ENCODE data around the gene RNF152. TPM values are rescaled to one million over a fixed set of nuclear protein-coding genes. Genes with fewer than 3 reads are reported as not detected.

RNF152 gene
- total and polyA plus RNA-seq, 2 of the 13 experiments (the other 11 are each of a cell fraction or from before 2014, with no cell fraction given): 0.04 TPM; not detected in 1

DNA sequence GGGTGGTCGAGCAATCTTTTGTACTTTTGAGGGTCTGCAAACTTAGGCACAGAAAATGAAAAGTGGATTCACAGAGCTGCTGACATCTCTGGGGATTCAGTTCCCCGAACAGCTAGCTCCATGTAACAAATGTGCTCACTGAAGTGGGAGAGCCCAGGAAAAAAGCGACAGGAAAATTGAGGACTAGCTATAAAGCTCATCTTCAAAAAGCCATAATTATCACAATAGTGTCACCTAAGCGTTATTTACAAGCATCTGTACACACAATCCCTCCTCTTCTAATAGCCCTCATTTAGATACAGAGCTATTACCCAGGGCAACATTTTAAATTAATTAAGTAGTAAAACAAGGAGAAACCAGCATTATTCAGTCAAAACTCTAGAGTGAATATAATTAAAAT, 36.1 kb downstream of the RNF152 start:
- Histone ChIP-seq H3K27me3 (ENCODE audit: control insufficient read depth in 1 of 2, insufficient read depth in 2 of 2, low read length in 2 of 2) (no peaks in the 10 kb centered on the region), H3K36me3 (replicated peaks in 1 of 2; ENCODE audit: control insufficient read depth in 1 of 2, insufficient read depth in 2 of 2, low read length in 2 of 2) (no peaks in the 10 kb centered on the region), H2AFZ (ENCODE audit: low read length) (no peak overlapping the region), H3K4me2 (ENCODE audit: low read depth, low read length) (no peak overlapping the region), H3K4me1 (ENCODE audit: insufficient read depth, low read length) (no peaks in the 10 kb centered on the region), H3K9me3 (ENCODE audit: low read length) (no peaks in the 10 kb centered on the region), H3K27ac (ENCODE audit: extremely low read length, insufficient read depth, low read length) (no peak overlapping the region), H3K79me2 (ENCODE audit: insufficient read depth, low read length) (no peaks in the 10 kb centered on the region), H3K4me3 (replicated peaks in 1 of 3; ENCODE audit: insufficient read depth in 1 of 3, low read depth in 2 of 3, low read length in 3 of 3) (no peak overlapping the region), H4K20me1 (ENCODE audit: insufficient read depth, low read length) (no peaks in the 10 kb centered on the region), H3K9ac (ENCODE audit: insufficient read depth, low read depth, low read length) (no peak overlapping the region)
- DNase-seq (ENCODE audit: low spot score) (no peak), ATAC-seq (no peak), FAIRE-seq (no peak)
- intact Hi-C loops (cut with micrococcal nuclease; ENCODE audit: unreplicated experiment) (no loop called here), in situ Hi-C loops (cut with HindIII; ENCODE audit: extremely low pct_ligation_motif_present, low pct_unique_long_range_greater_than_20kb) (no loop called here)
- TF ChIP-seq SMAD9 (CRISPR knock-in tag; IDR thresholded peaks at IDR 0.05): no peak
- no peak for TF ChIP-seq POLR2AphosphoS5 (IDR thresholded peaks at IDR 0.05; ENCODE audit: low read depth, low read length)
- no peak for TF ChIP-seq ZNF44 (CRISPR knock-in tag; IDR thresholded peaks at IDR 0.05)
- TF ChIP-seq, protein P1, sequence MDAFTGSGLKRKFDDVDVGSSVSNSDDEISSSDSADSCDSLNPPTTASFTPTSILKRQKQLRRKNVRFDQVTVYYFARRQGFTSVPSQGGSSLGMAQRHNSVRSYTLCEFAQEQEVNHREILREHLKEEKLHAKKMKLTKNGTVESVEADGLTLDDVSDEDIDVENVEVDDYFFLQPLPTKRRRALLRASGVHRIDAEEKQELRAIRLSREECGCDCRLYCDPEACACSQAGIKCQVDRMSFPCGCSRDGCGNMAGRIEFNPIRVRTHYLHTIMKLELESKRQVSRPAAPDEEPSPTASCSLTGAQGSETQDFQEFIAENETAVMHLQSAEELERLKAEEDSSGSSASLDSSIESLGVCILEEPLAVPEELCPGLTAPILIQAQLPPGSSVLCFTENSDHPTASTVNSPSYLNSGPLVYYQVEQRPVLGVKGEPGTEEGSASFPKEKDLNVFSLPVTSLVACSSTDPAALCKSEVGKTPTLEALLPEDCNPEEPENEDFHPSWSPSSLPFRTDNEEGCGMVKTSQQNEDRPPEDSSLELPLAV (CRISPR knock-in tag; conservative IDR thresholded peaks at IDR 0.05; ENCODE audit: low read depth): no peak
- TF ChIP-seq ZNF451 (CRISPR knock-in tag; IDR thresholded peaks at IDR 0.05): no peak
- no peak for TF ChIP-seq TBX3 (IDR thresholded peaks at IDR 0.05; ENCODE audit: borderline replicate concordance)
- TF ChIP-seq, protein P2, sequence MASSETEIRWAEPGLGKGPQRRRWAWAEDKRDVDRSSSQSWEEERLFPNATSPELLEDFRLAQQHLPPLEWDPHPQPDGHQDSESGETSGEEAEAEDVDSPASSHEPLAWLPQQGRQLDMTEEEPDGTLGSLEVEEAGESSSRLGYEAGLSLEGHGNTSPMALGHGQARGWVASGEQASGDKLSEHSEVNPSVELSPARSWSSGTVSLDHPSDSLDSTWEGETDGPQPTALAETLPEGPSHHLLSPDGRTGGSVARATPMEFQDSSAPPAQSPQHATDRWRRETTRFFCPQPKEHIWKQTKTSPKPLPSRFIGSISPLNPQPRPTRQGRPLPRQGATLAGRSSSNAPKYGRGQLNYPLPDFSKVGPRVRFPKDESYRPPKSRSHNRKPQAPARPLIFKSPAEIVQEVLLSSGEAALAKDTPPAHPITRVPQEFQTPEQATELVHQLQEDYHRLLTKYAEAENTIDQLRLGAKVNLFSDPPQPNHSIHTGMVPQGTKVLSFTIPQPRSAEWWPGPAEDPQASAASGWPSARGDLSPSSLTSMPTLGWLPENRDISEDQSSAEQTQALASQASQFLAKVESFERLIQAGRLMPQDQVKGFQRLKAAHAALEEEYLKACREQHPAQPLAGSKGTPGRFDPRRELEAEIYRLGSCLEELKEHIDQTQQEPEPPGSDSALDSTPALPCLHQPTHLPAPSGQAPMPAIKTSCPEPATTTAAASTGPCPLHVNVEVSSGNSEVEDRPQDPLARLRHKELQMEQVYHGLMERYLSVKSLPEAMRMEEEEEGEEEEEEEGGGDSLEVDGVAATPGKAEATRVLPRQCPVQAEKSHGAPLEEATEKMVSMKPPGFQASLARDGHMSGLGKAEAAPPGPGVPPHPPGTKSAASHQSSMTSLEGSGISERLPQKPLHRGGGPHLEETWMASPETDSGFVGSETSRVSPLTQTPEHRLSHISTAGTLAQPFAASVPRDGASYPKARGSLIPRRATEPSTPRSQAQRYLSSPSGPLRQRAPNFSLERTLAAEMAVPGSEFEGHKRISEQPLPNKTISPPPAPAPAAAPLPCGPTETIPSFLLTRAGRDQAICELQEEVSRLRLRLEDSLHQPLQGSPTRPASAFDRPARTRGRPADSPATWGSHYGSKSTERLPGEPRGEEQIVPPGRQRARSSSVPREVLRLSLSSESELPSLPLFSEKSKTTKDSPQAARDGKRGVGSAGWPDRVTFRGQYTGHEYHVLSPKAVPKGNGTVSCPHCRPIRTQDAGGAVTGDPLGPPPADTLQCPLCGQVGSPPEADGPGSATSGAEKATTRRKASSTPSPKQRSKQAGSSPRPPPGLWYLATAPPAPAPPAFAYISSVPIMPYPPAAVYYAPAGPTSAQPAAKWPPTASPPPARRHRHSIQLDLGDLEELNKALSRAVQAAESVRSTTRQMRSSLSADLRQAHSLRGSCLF (CRISPR knock-in tag; IDR thresholded peaks at IDR 0.05; ENCODE audit: borderline replicate concordance): no peak
- TF ChIP-seq PTBP1 (IDR thresholded peaks at IDR 0.05; ENCODE audit: low read depth, low read length, poor library complexity, severe bottlenecking): no peak
- TF ChIP-seq NCOR1 (IDR thresholded peaks at IDR 0.05; ENCODE audit: borderline replicate concordance, low read length): no peak
- no peak for TF ChIP-seq GZF1 (CRISPR knock-in tag; IDR thresholded peaks at IDR 0.05)
- TF ChIP-seq ZNF253 (CRISPR knock-in tag; IDR thresholded peaks at IDR 0.05; ENCODE audit: borderline replicate concordance): no peak
- no peak for TF ChIP-seq NFYC (CRISPR knock-in tag; IDR thresholded peaks at IDR 0.05)
- no peak for TF ChIP-seq ZNF557 (CRISPR knock-in tag; IDR thresholded peaks at IDR 0.05)
- no peak for TF ChIP-seq MBD4 (IDR thresholded peaks at IDR 0.05; ENCODE audit: borderline replicate concordance, low read length)
- TF ChIP-seq ZNF782 (CRISPR knock-in tag; IDR thresholded peaks at IDR 0.05; ENCODE audit: borderline replicate concordance): no peak
- ChIA-PET POLR2A (no interaction called here), CTCF (ENCODE audit: low intra/inter-chr PET ratio, low total read pairs) (no interaction called here)
- BruUV-seq (replicated peaks): no TSS peak
- 16% methylated on average over 4 of the region's 4 CpGs for WGBS (ENCODE audit: low lambda C conversion rate)
